ENCODE data around the gene FAM163B. TPM values are rescaled to one million over a fixed set of nuclear protein-coding genes. Genes with fewer than 3 reads are reported as not detected.

The FAM163B gene
- total and polyA plus RNA-seq, 2 experiments from 2014 or later, result 5.6 TPM; not detected in 1

- H3K9me3 ChIP-seq (ENCODE audit: low read depth), result no peaks in the 10 kb centered on the region
- H3K36me3 ChIP-seq, result no peaks in the 10 kb centered on the region
- H3K27ac ChIP-seq, result no peak overlapping the region
- no peak overlapping the region for H3K4me3 ChIP-seq
- no peak for TF ChIP-seq CTCF (IDR thresholded peaks at IDR 0.05; ENCODE audit: low read depth, low read length)
- no peak for DNase-seq (ENCODE audit: low read depth in 1 of 2, low spot score in 1 of 2)
- H3K4me1 ChIP-seq (ENCODE audit: low read depth), result peaks cover 11% of the 10 kb centered on the region
- H3K27me3 ChIP-seq, result peaks cover 18% of the 10 kb centered on the region
Measured at GRCh38 chr9:133654736-133655657, 45.8 kb upstream of the FAM163B start.

- Histone ChIP-seq H3K4me3 (no peak overlapping the region), H3K4me1 (ENCODE audit: low read depth) (peaks cover 5% of the 10 kb centered on the region), H3K27me3 (peaks cover 18% of the 10 kb centered on the region), H3K36me3 (no peaks in the 10 kb centered on the region), H3K27ac (no peak overlapping the region), H3K9me3 (ENCODE audit: low read depth) (no peaks in the 10 kb centered on the region)
- no peak for TF ChIP-seq CTCF (IDR thresholded peaks at IDR 0.05; ENCODE audit: low read depth, low read length)
- no peak for DNase-seq (ENCODE audit: low read depth in 1 of 2, low spot score in 1 of 2)
Measured at GRCh38 chr9:133653638-133654037, 44.4 kb upstream of the FAM163B start.

- Histone ChIP-seq H3K4me3 (no peak overlapping the region), H3K9me3 (ENCODE audit: low read depth) (no peaks in the 10 kb centered on the region), H3K4me1 (ENCODE audit: low read depth) (no peaks in the 10 kb centered on the region), H3K27ac (no peak overlapping the region), H3K27me3 (peaks cover 5% of the 10 kb centered on the region), H3K36me3 (no peaks in the 10 kb centered on the region)
- no peak for DNase-seq (ENCODE audit: low read depth in 1 of 2, low spot score in 1 of 2)
- no peak for TF ChIP-seq CTCF (IDR thresholded peaks at IDR 0.05; ENCODE audit: low read depth, low read length)
Measured at GRCh38 chr9:133650026-133650425, 40.8 kb upstream of the FAM163B start.

- no peaks in the 10 kb centered on the region for H3K4me1 ChIP-seq (ENCODE audit: low read depth)
- DNase-seq (ENCODE audit: low read depth in 1 of 2, low spot score in 1 of 2), result no peak
- no peak overlapping the region for H3K4me3 ChIP-seq
- no peak for TF ChIP-seq CTCF (IDR thresholded peaks at IDR 0.05; ENCODE audit: low read depth, low read length)
- no peak overlapping the region for H3K27ac ChIP-seq
- no peaks in the 10 kb centered on the region for H3K36me3 ChIP-seq
- no peaks in the 10 kb centered on the region for H3K27me3 ChIP-seq
- H3K9me3 ChIP-seq (ENCODE audit: low read depth), result no peaks in the 10 kb centered on the region
Measured at GRCh38 chr9:133649194-133649593, 40.0 kb upstream of the FAM163B start.

- Histone ChIP-seq H3K36me3 (no peaks in the 10 kb centered on the region), H3K4me3 (no peak overlapping the region), H3K4me1 (ENCODE audit: low read depth) (no peaks in the 10 kb centered on the region), H3K9me3 (ENCODE audit: low read depth) (no peaks in the 10 kb centered on the region), H3K27ac (no peak overlapping the region), H3K27me3 (no peaks in the 10 kb centered on the region)
- TF ChIP-seq CTCF (IDR thresholded peaks at IDR 0.05; ENCODE audit: low read depth, low read length), result no peak
- DNase-seq (ENCODE audit: low read depth in 1 of 2, low spot score in 1 of 2), result no peak
Measured at GRCh38 chr9:133647765-133648469, 38.7 kb upstream of the FAM163B start.
